GM12878 (cell line): ENCODE data around the gene STARD13. TPM values are rescaled to one million over a fixed set of nuclear protein-coding genes. Genes with fewer than 3 reads are reported as not detected.

Experiments used
- ATAC-seq: fragments of 200-7000 bp; cut with Tn5 transposase; 3 replicates; pipeline ENCODE4 v1.9.1; 2020; ENCODE audit warnings: mild to moderate bottlenecking, moderate library complexity
- BruUV-seq: library from RNA; stranded (reverse); fragments of 400-500 nt; replicated peaks from 2 replicates; lab custom pipeline; 2021; lab: Mats Ljungman, UMichigan
- CTCF ChIA-PET: fragments of 300-600 bp; sonication (Branson Sonifier 250); formaldehyde crosslinking; extraction: SDS; loops from one replicate; lab custom pipeline; 2021; ENCODE audit warnings: inconsistent platforms; lab: Yijun Ruan, JAX
- POLR2A ChIA-PET: fragments of 350-600 bp; formaldehyde crosslinking; extraction: SDS; loops from one replicate; lab custom pipeline; 2021; ENCODE audit warnings: inconsistent platforms; lab: Charles Lee
- RAD21 ChIA-PET: fragments of 300-600 bp; sonication (Branson Sonifier 250); formaldehyde crosslinking; loops from one replicate; lab custom pipeline; 2023; ENCODE audit warnings: antibody characterized with exemption; ENCODE audit not compliant: unreplicated experiment; lab: Charles Lee
- SMC1A ChIA-PET: fragments of 300-600 bp; sonication (Branson Sonifier 250); formaldehyde crosslinking; loops from one replicate; lab custom pipeline; 2023; ENCODE audit not compliant: unreplicated experiment, uncharacterized antibody; lab: Charles Lee
- DNase-seq: peaks from one replicate; pipeline ENCODE4 v3.0.0-alpha.2; 2011; ENCODE audit warnings: low read depth, low spot score
- FAIRE-seq: peaks from 3 replicates; lab custom pipeline; 2011; peaks lifted over from hg19 to GRCh38; lab: Jason Lieb, UNC
- H2AFZ ChIP-seq: 2 replicates; pipeline ENCODE4 v1.6.0; 2011; ENCODE audit warnings: low read depth, low read length, control low read depth; ENCODE audit not compliant: control insufficient read depth
- H3K27ac ChIP-seq: 2 replicates; pipeline ENCODE4 v1.5.1; 2011; ENCODE audit warnings: control low read depth; ENCODE audit not compliant: control insufficient read depth, insufficient read depth
- H3K27me3 ChIP-seq, 2 experiments: replicated peaks in 1 of 2; 2 replicates each; pipeline versions ENCODE4 v1.6.0 to v1.6.1; 2011; ENCODE audit warnings: low read length in 1 of 2; ENCODE audit not compliant: control insufficient read depth in 2 of 2, insufficient read depth in 2 of 2
- H3K36me3 ChIP-seq, 2 experiments: 2 replicates each; pipeline ENCODE4 v1.5.1; 2011; ENCODE audit warnings: low read length in 1 of 2; ENCODE audit not compliant: control insufficient read depth in 2 of 2, insufficient read depth in 2 of 2
- H3K4me1 ChIP-seq: 2 replicates; pipeline ENCODE4 v1.6.1; 2011; ENCODE audit warnings: mild to moderate bottlenecking, low read length, moderate library complexity, mixed read lengths; ENCODE audit not compliant: control insufficient read depth, insufficient read depth
- H3K4me2 ChIP-seq: 2 replicates; pipeline ENCODE4 v1.6.0; 2011; ENCODE audit warnings: control low read depth; ENCODE audit not compliant: control insufficient read depth, insufficient read depth
- H3K4me3 ChIP-seq: fragments of 200-600 bp; sonication (generic); 2 replicates; pipeline ENCODE4 v1.5.1; 2016
- H3K79me2 ChIP-seq: 2 replicates; pipeline ENCODE4 v1.6.0; 2011; ENCODE audit warnings: low read length; ENCODE audit not compliant: control insufficient read depth, insufficient read depth
- H3K9ac ChIP-seq: 2 replicates; pipeline ENCODE4 v1.8.0; 2011; ENCODE audit warnings: low read length, control low read depth, mixed read lengths; ENCODE audit not compliant: control insufficient read depth, insufficient read depth
- H3K9me3 ChIP-seq: replicated peaks from 3 replicates; pipeline ENCODE4 v1.5.1; 2011; ENCODE audit warnings: mild to moderate bottlenecking, low read length; ENCODE audit not compliant: control insufficient read depth, insufficient read depth
- H4K20me1 ChIP-seq: 2 replicates; pipeline ENCODE4 v1.6.0; 2011; ENCODE audit not compliant: control insufficient read depth, insufficient read depth
- ASH2L ChIP-seq: fragments of 300-600, 200-600 bp; sonication (generic); IDR thresholded peaks from 2 replicates; pipeline ENCODE4 v1.6.1; 2017; ENCODE audit warnings: low read depth, mild to moderate bottlenecking, borderline replicate concordance
- CHD1 ChIP-seq: IDR thresholded peaks from 2 replicates; pipeline ENCODE4 v1.6.1; 2012; ENCODE audit warnings: low read depth, low read length, improper control_type of control experiment
- E2F8 ChIP-seq: fragments of 450-650 bp; IDR thresholded peaks from 2 replicates; pipeline ENCODE4 v1.6.1; 2018; ENCODE audit warnings: mild to moderate bottlenecking, low read depth, moderate library complexity; ENCODE audit not compliant: partially characterized antibody
- ELK1 ChIP-seq: IDR thresholded peaks from 2 replicates; pipeline ENCODE4 v1.6.1; 2012; ENCODE audit warnings: low read depth, low read length, improper control_type of control experiment
- ETV6 ChIP-seq, 2 experiments: fragments of 450-650 bp in 1 of 2; IDR thresholded peaks in 1 of 2; conservative IDR thresholded peaks in 1 of 2; 2 replicates each; pipeline ENCODE4 v1.6.1; 2014; ENCODE audit warnings: antibody characterized with exemption in 1 of 2, borderline replicate concordance in 1 of 2, low read depth in 1 of 2, mild to moderate bottlenecking in 1 of 2, moderate library complexity in 1 of 2
- GABPA ChIP-seq: IDR thresholded peaks from 2 replicates; pipeline ENCODE4 v1.6.1; 2014; ENCODE audit warnings: antibody characterized with exemption, low read depth, mild to moderate bottlenecking, inconsistent platforms
- HSF1 ChIP-seq: fragments of 150-350 bp; IDR thresholded peaks from 2 replicates; pipeline ENCODE4 v1.6.1; 2014; ENCODE audit warnings: mild to moderate bottlenecking, low read depth, low read length
- MTA3 ChIP-seq: IDR thresholded peaks from 2 replicates; pipeline ENCODE4 v1.6.1; 2012; ENCODE audit warnings: low read length, inconsistent platforms, borderline replicate concordance
- MXI1 ChIP-seq: fragments of 150-350 bp; IDR thresholded peaks from 2 replicates; pipeline ENCODE4 v1.6.1; 2011; ENCODE audit warnings: low read depth, mild to moderate bottlenecking, inconsistent platforms, low read length, improper control_type of control experiment
- NFYA ChIP-seq: IDR thresholded peaks from 2 replicates; pipeline ENCODE4 v1.6.1; 2011; ENCODE audit warnings: low read depth, mild to moderate bottlenecking, low read length, improper control_type of control experiment, borderline replicate concordance
- RELA ChIP-seq: fragments of 450-650 bp; IDR thresholded peaks from 2 replicates; pipeline ENCODE4 v1.8.0; 2014; ENCODE audit warnings: borderline replicate concordance; ENCODE audit not compliant: partially characterized antibody
- SIX5 ChIP-seq: IDR thresholded peaks from 2 replicates; pipeline ENCODE4 v1.6.1; 2011; ENCODE audit warnings: mild to moderate bottlenecking, low read depth, low read length, moderate library complexity; ENCODE audit not compliant: severe bottlenecking
- ZBTB4 ChIP-seq: fragments of 450-650 bp; formaldehyde crosslinking; IDR thresholded peaks from 2 replicates; pipeline ENCODE4 v1.4.0; 2022; ENCODE audit warnings: mild to moderate bottlenecking, moderate library complexity
- ZSCAN29 ChIP-seq: fragments of 450-650 bp; IDR thresholded peaks from 2 replicates; pipeline ENCODE4 v1.6.1; 2017; ENCODE audit warnings: mild to moderate bottlenecking, moderate library complexity
- WGBS: methylation state at CpG from one replicate; pipeline ENCODE4 v1.1.6; 2016; ENCODE audit warnings: low lambda C conversion rate; ENCODE audit not compliant: insufficient replicate concordance, insufficient coverage; ENCODE audit errors: missing lambda C conversion rate; 5-methylcytosine and 5-hydroxymethylcytosine counted together
- in situ Hi-C: fragments of 300-500 bp; cut with MboI; formaldehyde crosslinking; loops from 9 replicates; pipeline ENCODE4 v1.14.3; 2018; ENCODE audit warnings: mixed read lengths
- intact Hi-C: fragments of 100-400 bp; cut with micrococcal nuclease; formaldehyde crosslinking; loops from one replicate; pipeline ENCODE4 v1.14.2; 2022; ENCODE audit not compliant: unreplicated experiment
- polyA plus RNA-seq, 11 experiments: library from polyadenylated mRNA; depleted of rRNA in 4 of 11; unstranded in 6 of 11; stranded (reverse) in 5 of 11; fragments of >200 nt; fragmentation: Nextera tagmentation in 4 of 11; fragmentation: Illumina TruSeq in 1 of 11; extraction: Ambion mirVana in 4 of 11; extraction: Trizol in 1 of 11; gene quantifications; 1 replicate in 1 of 11; 2 replicates in 10 of 11; pipeline versions ENCODE4 v1.2.1 to v1.2.3, GENCODE V29; 2011 to 2016; ENCODE audit warnings: inconsistent platforms in 2 of 11, missing spikeins in 2 of 11, low read depth in 1 of 11
- total RNA-seq, 4 experiments: library from RNA; depleted of rRNA in 3 of 4; stranded (reverse); fragments of >200 nt in 3 of 4; fragmentation: Illumina TruSeq in 1 of 4; extraction: Trizol in 1 of 4; gene quantifications; 2 replicates each; pipeline versions ENCODE4 v1.2.1 to v1.2.3, GENCODE V29; 2013 to 2021

STARD13 gene
- total and polyA plus RNA-seq, 10 of the 15 experiments (the other 5 are each of a cell fraction or from before 2014, with no cell fraction given) = 4.0 to 41.6 (median 10.1) TPM

DNA sequence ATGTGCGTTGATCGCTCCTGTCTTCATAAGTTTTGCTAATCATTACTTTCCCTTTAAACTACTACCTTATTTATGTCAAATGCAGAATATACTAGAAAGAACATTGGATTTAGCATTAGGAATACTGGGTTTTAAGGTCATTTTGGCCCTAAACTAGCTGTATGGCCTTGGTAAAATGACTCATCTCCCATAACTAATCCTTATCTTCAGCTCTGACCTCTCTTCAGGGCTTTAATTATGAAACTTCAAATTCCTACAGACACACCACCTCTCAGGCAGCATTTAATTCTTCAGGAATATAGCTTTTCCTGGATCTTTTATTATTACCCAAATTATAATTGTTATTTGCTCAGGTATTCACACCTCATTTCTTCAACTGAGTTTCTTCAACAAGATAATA is 121.2 kb downstream of the STARD13 start:
- H3K4me3 ChIP-seq = no peak overlapping the region
- ATAC-seq = no peak
- WGBS = 100% methylated on average over 2 of the region's 2 CpGs
- RAD21 ChIA-PET = interaction anchor here (0.8 kb wide), 1 partner anchor 41 kb away, joined by 3 read pairs; no protein-coding TSS in a partner anchor
- no peaks in the 10 kb centered on the region for H3K4me1 ChIP-seq
- peaks cover 5 to 9% of the 10 kb centered on the region in 2 experiments; a peak in 3 of 4 replicates for H3K36me3 ChIP-seq
- H3K27ac ChIP-seq = no peak overlapping the region
- peaks cover 14% of the 10 kb centered on the region for H3K9me3 ChIP-seq
- no peak overlapping the region for H2AFZ ChIP-seq
- TSS peak; percentile 45 for BruUV-seq
- no peaks in the 10 kb centered on the region for H3K27me3 ChIP-seq
- no peaks in the 10 kb centered on the region for H3K79me2 ChIP-seq
- POLR2A ChIA-PET = no interaction called here
- no peaks in the 10 kb centered on the region for H4K20me1 ChIP-seq
- TF ChIP-seq ASH2L = no peak
- TF ChIP-seq ZSCAN29 = no peak
- TF ChIP-seq GABPA = no peak
- TF ChIP-seq E2F8 = no peak
- no peak for TF ChIP-seq HSF1
- no peak for TF ChIP-seq RELA
- no peak for TF ChIP-seq NFYA
- no peak for TF ChIP-seq ETV6 (conservative IDR thresholded peaks at IDR 0.05 in 1 of 2, IDR thresholded peaks at IDR 0.05 in 1 of 2; ENCODE audit: borderline replicate concordance in 1 of 2, low read depth in 1 of 2)
- TF ChIP-seq CHD1 = no peak
- TF ChIP-seq ELK1 = no peak
- TF ChIP-seq ZBTB4 = no peak
- no peak for TF ChIP-seq MTA3
- no peak for TF ChIP-seq MXI1
- no peak for TF ChIP-seq SIX5
- no peak overlapping the region for H3K4me2 ChIP-seq
- no peak overlapping the region for H3K9ac ChIP-seq
- CTCF ChIA-PET = interaction anchor here (1.0 to 1.2 kb wide), 2 partner anchors 10 to 18 kb away, joined by 3 to 4 read pairs; no protein-coding TSS in a partner anchor
- no peak for FAIRE-seq
- DNase-seq = no peak
- SMC1A ChIA-PET = interaction anchor here (0.6 to 3.4 kb wide), 6 partner anchors 11 to 633 kb away, joined by 3 to 16 read pairs (median 4); no protein-coding TSS in a partner anchor
- in situ Hi-C loops = no loop called here
- intact Hi-C loops = no loop called here
